Aorta (tissue), 5 donors: ENCODE data around the gene ZFHX2. TPM values are rescaled to one million over a fixed set of nuclear protein-coding genes. Genes with fewer than 3 reads are reported as not detected.
A peak's percentile ranks its signal among the peaks of the same experiment; 100 is the strongest.

Experiments used
- ATAC-seq: fragments of 200-7000 bp; cut with Tn5 transposase; one replicate; pipeline ENCODE4 v1.9.1; 2022; ENCODE audit warnings: moderate library complexity; ENCODE audit not compliant: low FRiP score
- DNase-seq, 2 donors: peaks; one replicate each; pipeline ENCODE4 v3.0.0-alpha.2; 2020
- H3K27ac ChIP-seq, 2 donors: one replicate each; pipeline ENCODE4 v1.5.1; 2013; ENCODE audit warnings: low read length in 2 of 2, mild to moderate bottlenecking in 2 of 2, moderate library complexity in 2 of 2, control low read depth in 1 of 2, inconsistent platforms in 1 of 2, low read depth in 1 of 2
- H3K27me3 ChIP-seq, 2 donors: one replicate each; pipeline ENCODE4 v1.6.1; 2013; ENCODE audit warnings: control low read depth in 1 of 2, low read length in 1 of 2, mild to moderate bottlenecking in 1 of 2, moderate library complexity in 1 of 2; ENCODE audit not compliant: insufficient read depth in 2 of 2, control insufficient read depth in 1 of 2
- H3K36me3 ChIP-seq, 2 donors: one replicate each; pipeline ENCODE4 v1.6.1; 2013; ENCODE audit warnings: control low read depth in 1 of 2, low read length in 1 of 2, mild to moderate bottlenecking in 1 of 2; ENCODE audit not compliant: insufficient read depth in 2 of 2, control insufficient read depth in 1 of 2
- H3K4me1 ChIP-seq, 2 donors: one replicate each; pipeline ENCODE4 v1.6.1; 2013; ENCODE audit warnings: low read length in 2 of 2, control low read depth in 1 of 2, mild to moderate bottlenecking in 1 of 2, moderate library complexity in 1 of 2; ENCODE audit not compliant: insufficient read depth in 2 of 2, control insufficient read depth in 1 of 2
- H3K4me3 ChIP-seq, 2 donors: one replicate each; pipeline ENCODE4 v1.5.1; 2013; ENCODE audit warnings: low read length in 2 of 2, control low read depth in 1 of 2, mild to moderate bottlenecking in 1 of 2
- H3K9me3 ChIP-seq: one replicate; pipeline ENCODE4 v1.6.1; 2013; ENCODE audit warnings: mild to moderate bottlenecking, low read length; ENCODE audit not compliant: control insufficient read depth
- WGBS, 2 donors: extraction: QIAGEN DNeasy Blood & Tissue Kit; methylation state at CpG; one replicate each; pipeline ENCODE4 v1.1.7; 2013; 5-methylcytosine and 5-hydroxymethylcytosine counted together
- intact Hi-C, 2 donors: fragments of 100-400 bp; cut with DNase I; formaldehyde crosslinking; loops; one replicate each; pipeline versions ENCODE4 v1.14.2 to v1.15.0; 2022
- polyA plus RNA-seq, 2 donors: library from polyadenylated mRNA; stranded (reverse); fragments of 200-250 nt; gene quantifications; one replicate each; pipeline ENCODE4 v1.2.3, GENCODE V29; 2013
- total RNA-seq, 2 donors: library from RNA; stranded (reverse); fragmentation: NEBNext Ultra II Directional; extraction: Animal tissue kit (Norgen Biotek cat#: 25700); gene quantifications; one replicate each; pipeline ENCODE4 v1.2.1, GENCODE V29; 2021
- donor health status: healthy with polysubstance abuse.
- donor health status: Bipolar disorder and iron deficiency.
- donor health status: DM: no; HTN: no; CAD: no.
- donor health status: DM: no; HTN: no; CAD: no.
- donor health status: DM: yes; HTN: yes; CAD: no.

ZFHX2 gene
- total and polyA plus RNA-seq, 4 donors: 0.13 to 4.0 (median 1.8) TPM

DNA sequence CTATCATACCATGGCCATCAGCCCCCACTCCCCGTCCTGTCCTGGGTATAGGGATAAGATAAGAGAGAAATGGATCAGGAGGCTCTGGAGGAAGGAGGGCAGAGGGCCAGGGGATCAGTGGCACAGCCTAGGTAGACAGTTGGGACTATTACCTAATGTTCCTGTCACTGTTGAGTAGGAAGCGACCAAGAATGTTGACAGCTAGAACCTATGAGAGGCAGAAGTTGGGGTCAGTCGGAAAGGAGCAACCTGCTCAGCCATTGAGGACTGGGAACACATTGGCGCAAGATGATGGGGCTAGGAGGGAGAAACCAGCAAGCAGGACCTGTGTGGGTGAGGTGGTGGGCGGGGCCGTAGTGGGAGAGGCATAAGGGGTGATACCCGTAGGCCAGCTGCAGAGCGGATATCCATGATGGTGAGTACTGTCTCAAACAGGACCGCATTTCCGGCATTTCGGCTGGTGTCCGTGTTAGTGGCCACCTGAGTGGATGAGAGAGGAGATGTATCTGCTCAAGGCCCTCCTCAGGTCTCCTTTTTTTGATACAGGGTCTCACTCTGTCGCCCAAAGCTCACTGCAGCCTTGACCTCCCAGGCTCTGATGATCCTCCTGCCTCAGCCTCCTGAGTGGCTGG lies 12.7 kb upstream of the ZFHX2 start:
- Histone ChIP-seq H3K27me3 (no peaks in the 10 kb centered on the region), H3K36me3 (no peaks in the 10 kb centered on the region), H3K4me1 (no peaks in the 10 kb centered on the region), H3K27ac (no peak overlapping the region), H3K9me3 (no peaks in the 10 kb centered on the region), H3K4me3 (no peak overlapping the region)
- DNase-seq (no peak), ATAC-seq (no peak)
- intact Hi-C loops: loop anchor here (10.0 kb wide), 2 partner anchors 239 to 299 kb away; partner anchors contain the start of gene PABPN1 (in 1 of the 2)
- WGBS, 2 donors: 85 to 86% methylated on average over 13 of the region's 13 CpGs

DNA sequence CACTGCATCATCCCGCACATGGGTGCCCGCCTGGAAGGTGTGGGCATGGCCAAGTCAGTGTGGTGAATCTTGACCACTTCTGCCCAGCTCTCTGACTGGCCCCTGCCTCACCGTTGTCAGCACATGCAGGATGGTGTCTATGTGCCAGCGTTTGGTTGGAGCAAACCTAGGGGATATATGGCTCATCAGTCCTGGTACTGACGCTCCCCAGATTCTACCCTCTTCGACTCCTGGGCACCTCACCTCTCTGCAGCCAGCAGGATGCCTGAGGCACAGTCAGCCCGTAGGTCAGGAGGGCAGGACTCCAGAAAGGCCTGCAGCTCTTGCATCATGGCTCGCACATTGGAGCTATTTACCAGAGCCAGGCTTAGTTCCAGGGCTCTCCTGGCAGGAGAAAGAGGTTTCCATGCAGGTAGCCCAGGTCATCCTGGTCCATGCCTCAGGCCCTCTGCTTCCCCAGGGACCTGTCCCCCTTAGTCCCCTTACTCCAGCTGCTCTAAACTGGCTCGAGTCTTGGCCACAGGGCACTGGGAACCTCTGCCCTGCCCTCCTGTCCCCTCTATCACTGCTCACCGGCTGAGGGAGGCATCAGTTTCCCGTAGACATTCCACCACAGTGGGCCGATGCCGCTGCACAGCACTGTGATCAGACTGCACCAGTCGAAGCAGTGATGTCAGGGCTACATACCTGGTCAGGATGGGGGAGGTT lies 12.1 kb upstream of the ZFHX2 start:
- no peak for DNase-seq
- Histone ChIP-seq H3K9me3 (no peaks in the 10 kb centered on the region), H3K4me3 (no peak overlapping the region), H3K27ac (no peak overlapping the region), H3K36me3 (no peaks in the 10 kb centered on the region), H3K27me3 (no peaks in the 10 kb centered on the region), H3K4me1 (no peaks in the 10 kb centered on the region)
- intact Hi-C loops: loop anchor here (2.0 to 10.0 kb wide), 3 partner anchors 83 to 299 kb away; partner anchors contain the start of gene PABPN1 (in 1 of the 2)
- WGBS, 2 donors: 75 to 78% methylated on average over 14 of the region's 14 CpGs
- ATAC-seq: no peak

- no peaks in the 10 kb centered on the region for H3K27me3 ChIP-seq
- H3K27ac ChIP-seq: no peak overlapping the region
- no peaks in the 10 kb centered on the region for H3K4me1 ChIP-seq
- no peak overlapping the region for H3K4me3 ChIP-seq
- intact Hi-C loops: loop anchor here (2.0 to 10.0 kb wide), 3 partner anchors 82 to 298 kb away; partner anchors contain the start of gene PABPN1 (in 1 of the 2)
- ATAC-seq: peak; percentile 55
- no peak for DNase-seq
- H3K9me3 ChIP-seq: no peaks in the 10 kb centered on the region
- H3K36me3 ChIP-seq: no peaks in the 10 kb centered on the region
- WGBS, 2 donors: 80 to 94% methylated on average over 2 of the region's 2 CpGs
These were observed 11.4 kb upstream of the ZFHX2 start for GRCh38 chr14:23562822-23563472.

DNA sequence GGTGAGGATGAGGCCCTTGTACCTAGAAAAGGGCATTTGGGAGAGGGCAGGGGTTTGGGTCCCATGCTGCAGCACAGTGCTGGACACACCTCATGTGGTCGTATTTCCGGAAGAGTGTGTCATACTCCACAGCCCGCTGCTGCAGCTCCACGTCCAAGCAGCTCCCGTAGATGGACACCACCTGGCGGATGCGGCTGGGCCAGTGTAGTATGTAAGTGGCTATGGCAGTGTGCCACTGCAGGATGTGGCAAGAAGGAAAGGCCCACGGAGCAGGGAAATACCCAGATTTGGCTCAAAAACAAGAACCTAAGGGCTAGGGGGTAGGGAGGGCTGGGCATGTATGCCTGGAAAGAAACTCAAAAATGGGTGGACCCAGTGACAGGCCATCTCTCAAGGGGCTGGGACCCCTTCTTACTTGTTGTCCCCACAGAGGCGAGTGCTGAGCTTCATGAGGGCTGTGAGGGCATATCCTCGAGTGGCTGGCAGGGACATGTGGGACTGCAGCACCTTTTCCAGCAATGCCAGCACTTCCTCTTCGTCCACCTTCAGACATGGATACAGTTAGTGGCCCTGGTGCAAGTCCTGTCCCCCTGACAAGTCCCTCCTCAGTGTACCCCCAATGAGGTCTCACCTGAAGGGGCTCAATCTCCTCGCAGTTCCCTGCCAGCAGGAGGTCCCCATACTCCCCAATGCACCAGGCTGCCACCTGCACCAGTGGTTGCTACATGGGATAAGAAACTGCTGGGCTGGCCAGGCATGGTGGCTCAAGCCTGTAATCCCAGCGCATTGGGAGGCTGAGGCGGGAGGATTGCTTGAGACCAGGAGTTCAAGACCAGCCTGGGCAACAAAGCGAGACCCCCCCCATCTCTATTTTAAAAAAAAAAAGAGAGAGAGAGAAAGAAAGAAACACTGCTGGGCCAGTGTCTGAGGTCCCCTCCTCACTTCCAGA lies 10.6 kb upstream of the ZFHX2 start:
- H3K27ac ChIP-seq: no peak overlapping the region
- no peaks in the 10 kb centered on the region for H3K9me3 ChIP-seq
- no peak for ATAC-seq
- no peaks in the 10 kb centered on the region for H3K27me3 ChIP-seq
- no peak overlapping the region for H3K4me3 ChIP-seq
- intact Hi-C loops: loop anchor here (2.0 to 10.0 kb wide), 3 partner anchors 81 to 297 kb away; partner anchors contain the start of gene PABPN1 (in 1 of the 2)
- DNase-seq: no peak
- no peaks in the 10 kb centered on the region for H3K4me1 ChIP-seq
- no peaks in the 10 kb centered on the region for H3K36me3 ChIP-seq
- 73 to 78% methylated on average over 15 of the region's 15 CpGs for WGBS, 2 donors

- no peak overlapping the region for H3K27ac ChIP-seq
These were observed 9.7 kb upstream of the ZFHX2 start for GRCh38 chr14:23561259-23561658.

DNA sequence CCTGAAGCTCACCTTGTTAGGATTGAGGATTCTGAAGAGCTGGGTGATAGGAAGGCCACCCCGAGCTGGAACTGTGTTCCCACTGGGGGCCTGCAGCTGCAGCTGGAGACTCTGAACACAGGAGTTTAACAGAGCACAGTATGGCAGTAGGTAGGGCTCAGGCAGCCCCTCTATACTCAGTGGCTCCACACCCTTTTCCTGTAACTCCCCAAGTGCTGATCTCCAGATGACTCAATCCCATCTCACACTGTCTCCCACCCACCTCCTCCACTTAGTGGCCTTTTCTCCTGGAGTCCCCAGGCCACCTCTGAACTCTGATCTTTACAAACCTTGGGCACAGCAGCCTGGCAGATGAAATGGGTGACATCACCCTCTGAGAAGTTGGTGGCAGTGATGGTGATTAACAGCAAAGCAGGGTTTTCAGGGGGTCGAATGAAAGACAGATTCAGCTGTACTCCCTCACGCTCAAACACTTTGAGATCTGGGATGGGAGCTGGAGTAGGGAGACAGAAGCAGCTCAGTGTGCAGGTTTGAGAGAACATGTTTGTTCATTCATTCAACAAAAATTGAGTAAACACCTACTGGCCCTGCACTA lies 8.5 kb upstream of the ZFHX2 start:
- ATAC-seq (no peak), DNase-seq (no peak)
- WGBS, 2 donors: 87 to 91% methylated on average over 3 of the region's 3 CpGs
- Histone ChIP-seq H3K4me1 (no peaks in the 10 kb centered on the region), H3K27me3 (no peaks in the 10 kb centered on the region), H3K36me3 (no peaks in the 10 kb centered on the region), H3K4me3 (no peak overlapping the region), H3K9me3 (no peaks in the 10 kb centered on the region), H3K27ac (no peak overlapping the region)
- intact Hi-C loops: loop anchor here (2.0 to 10.0 kb wide), 3 partner anchors 83 to 295 kb away; partner anchors contain the start of gene PABPN1 (in 2 of the 2)

More at GRCh38 chr14:23561259-23561658, 9.7 kb upstream of the ZFHX2 start:
- intact Hi-C loops: loop anchor here (10.0 kb wide), 2 partner anchors 236 to 296 kb away; partner anchors contain the start of gene PABPN1 (in 1 of the 2)
- no peaks in the 10 kb centered on the region for H3K27me3 ChIP-seq
- no peak for DNase-seq
- WGBS, 2 donors: 72 to 87% methylated on average over 2 of the region's 2 CpGs
- no peaks in the 10 kb centered on the region for H3K36me3 ChIP-seq
- no peak overlapping the region for H3K4me3 ChIP-seq
- no peaks in the 10 kb centered on the region for H3K4me1 ChIP-seq
- ATAC-seq: no peak
- no peaks in the 10 kb centered on the region for H3K9me3 ChIP-seq

DNA sequence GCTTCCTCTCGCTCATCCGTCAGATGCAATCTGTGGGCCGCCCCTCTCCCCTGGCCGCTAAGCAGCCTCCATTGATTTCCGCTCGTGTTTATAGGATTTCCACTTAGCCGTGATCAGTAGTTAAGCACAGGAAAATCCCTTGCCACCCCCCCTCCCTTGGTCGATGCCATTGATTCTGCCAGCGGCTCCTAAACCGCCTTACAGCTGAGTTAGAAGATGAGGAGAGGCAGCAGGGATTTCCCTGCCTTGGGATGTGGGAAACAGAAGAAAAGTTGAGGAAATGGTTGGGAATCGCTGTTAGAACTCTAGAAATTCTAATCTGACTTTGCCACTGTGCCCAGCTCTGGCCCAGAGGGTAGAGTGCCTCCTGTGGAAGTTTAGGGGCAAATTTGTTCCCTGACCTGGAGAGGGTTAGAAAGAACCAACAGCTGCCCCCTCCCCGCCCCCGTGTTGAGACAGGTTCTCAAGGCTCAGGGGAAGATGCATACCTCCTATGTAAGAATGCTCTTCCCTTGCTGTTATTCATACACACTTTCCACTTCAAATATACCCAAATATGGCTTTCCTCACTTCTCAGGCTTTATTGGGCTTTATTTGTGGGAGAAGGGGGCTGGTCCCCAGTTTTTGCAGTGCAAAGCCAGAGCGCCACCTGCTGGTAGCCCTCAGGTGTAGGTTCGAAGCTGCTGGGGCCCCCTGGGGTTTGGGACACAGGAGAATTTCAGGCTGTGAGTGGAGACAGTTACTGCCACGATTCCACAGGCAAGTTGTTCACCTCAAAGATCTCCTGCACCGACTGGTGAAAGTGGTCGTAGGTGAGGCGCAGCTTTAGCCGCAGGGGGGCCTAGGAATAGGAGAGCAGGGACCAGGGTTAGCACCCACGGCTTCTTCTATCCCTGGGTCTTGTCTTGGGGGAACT lies 7.7 kb upstream of the ZFHX2 start:
- intact Hi-C loops: loop anchor here (2.0 to 10.0 kb wide), 2 partner anchors 82 to 234 kb away; partner anchors contain the start of gene PABPN1 (in 1 of the 2)
- Histone ChIP-seq H3K9me3 (no peaks in the 10 kb centered on the region), H3K4me1 (no peaks in the 10 kb centered on the region), H3K27me3 (no peaks in the 10 kb centered on the region), H3K27ac (no peak overlapping the region), H3K36me3 (no peaks in the 10 kb centered on the region), H3K4me3 (no peak overlapping the region)
- ATAC-seq (no peak), DNase-seq (peak in 1 of 2 donors; percentile 85)
- WGBS, 2 donors: 73 to 74% methylated on average over 21 of the region's 21 CpGs
